ENCODE measurements around the gene CD6.

The CD6 gene

GRCh38 chr11:60922906-60923305 lies 48.6 kb upstream of the CD6 start:
- TF ChIP-seq ZNF266 (tag by site-specific recombination; IDR thresholded peaks at IDR 0.05; ENCODE audit: low read depth) (no peak), ZNF518A (tag by site-specific recombination; conservative IDR thresholded peaks at IDR 0.05; ENCODE audit: low read depth) (no peak), ZNF776 (tag by site-specific recombination; IDR thresholded peaks at IDR 0.05; ENCODE audit: borderline replicate concordance) (no peak), ZNF23 (tag by site-specific recombination; IDR thresholded peaks at IDR 0.05; ENCODE audit: borderline replicate concordance) (no peak), MEIS1 (CRISPR knock-in tag; IDR thresholded peaks at IDR 0.05; ENCODE audit: borderline replicate concordance) (no peak), ZNF777 (tag by site-specific recombination; IDR thresholded peaks at IDR 0.05; ENCODE audit: borderline replicate concordance) (no peak), ZNF449 (tag by site-specific recombination; IDR thresholded peaks at IDR 0.05) (no peak), ZNF747 (tag by site-specific recombination; IDR thresholded peaks at IDR 0.05) (no peak)
- CTCF ChIA-PET: interaction anchor here (0.5 to 1.2 kb wide), 3 partner anchors 33 to 245 kb away, joined by 3 to 5 read pairs (median 4); no protein-coding TSS in a partner anchor
- POLR2A ChIA-PET: interaction anchor here (1.7 kb wide), 1 partner anchor 8 kb away, joined by 22 read pairs; the partner anchor contains the start of gene TMEM109
- Histone ChIP-seq H3K4me1 (ENCODE audit: control insufficient read depth, insufficient read depth, low read length) (no peaks in the 10 kb centered on the region), H3K27ac (ENCODE audit: extremely low read depth, low read depth, low read length) (no peak overlapping the region), H3K4me3 (ENCODE audit: low read depth, low read length) (no peak overlapping the region), H3K9me3 (ENCODE audit: control insufficient read depth, insufficient read depth, low read depth, low read length) (no peaks in the 10 kb centered on the region), H3K36me3 (ENCODE audit: control insufficient read depth in 2 of 2, insufficient read depth in 1 of 2, low read length in 2 of 2) (peaks cover 0 to 63% of the 10 kb centered on the region in 2 experiments; a peak in 1 of 3 replicates)

GRCh38 chr11:60923326-60923725 lies 48.2 kb upstream of the CD6 start:
- TF ChIP-seq PATZ1 (tag by site-specific recombination; IDR thresholded peaks at IDR 0.05) (no peak), ZNF645 (tag by site-specific recombination; IDR thresholded peaks at IDR 0.05) (no peak), ZNF174 (tag by site-specific recombination; IDR thresholded peaks at IDR 0.05) (no peak), ZNF707 (tag by site-specific recombination; IDR thresholded peaks at IDR 0.05) (no peak), KLF10 (tag by site-specific recombination; IDR thresholded peaks at IDR 0.05) (no peak), KLF7 (tag by site-specific recombination; IDR thresholded peaks at IDR 0.05; ENCODE audit: borderline replicate concordance) (no peak), ZBTB7A (tag by site-specific recombination; IDR thresholded peaks at IDR 0.05; ENCODE audit: low read depth) (no peak)
- no peaks in the 10 kb centered on the region for H3K9me3 ChIP-seq (ENCODE audit: control insufficient read depth, insufficient read depth, low read depth, low read length)
- no peak overlapping the region for H3K4me3 ChIP-seq (ENCODE audit: low read depth, low read length)
- ChIA-PET CTCF (interaction anchor here (0.5 to 1.2 kb wide), 2 partner anchors 93 to 245 kb away, joined by 3 to 5 read pairs; no protein-coding TSS in a partner anchor), POLR2A (interaction anchor here (1.2 to 1.7 kb wide), 2 partner anchors 9 to 17 kb away, joined by 4 to 22 read pairs; partner anchors contain the start of genes PRPF19 and TMEM109)
- H3K27ac ChIP-seq (ENCODE audit: extremely low read depth, low read depth, low read length): no peak overlapping the region
- H3K36me3 ChIP-seq (ENCODE audit: control insufficient read depth in 2 of 2, insufficient read depth in 1 of 2, low read length in 2 of 2): peaks cover 0 to 67% of the 10 kb centered on the region in 2 experiments; a peak in 1 of 3 replicates
- H3K4me1 ChIP-seq (ENCODE audit: control insufficient read depth, insufficient read depth, low read length): no peaks in the 10 kb centered on the region

Measured in HEK293 (cell line).